NCI-H748 (cell line): ENCODE data around the gene PCSK7.
"Not testable (repeated sequence)": the region's sequence is repeated elsewhere in the genome, so short reads cannot be mapped to it uniquely, and the experiment has no call there.

Experiments used
- DNase-seq: peaks from one replicate; lab custom pipeline; 2025; ENCODE audit not compliant: unreplicated experiment; lab: John Stamatoyannopoulos, UW

PCSK7 gene

DNA sequence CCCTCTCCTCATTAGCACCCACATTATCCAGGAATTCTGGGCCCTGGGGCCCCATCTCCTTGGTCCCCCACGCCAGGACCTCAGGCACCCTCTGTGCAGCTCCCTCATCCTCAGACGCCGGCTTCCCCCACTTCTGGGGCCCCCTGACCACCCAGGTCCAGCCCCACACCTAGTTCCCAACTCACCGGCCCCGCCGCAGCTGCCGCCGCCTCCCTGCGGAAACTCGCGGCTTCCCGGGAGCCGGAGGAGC, at the start of gene PCSK7:
TSS of gene PCSK7 (minus strand) at position 232 of the 250 bp plus-strand sequence. CDS start 2,229 bp downstream, outside the sequence.
- no peak for DNase-seq

DNA sequence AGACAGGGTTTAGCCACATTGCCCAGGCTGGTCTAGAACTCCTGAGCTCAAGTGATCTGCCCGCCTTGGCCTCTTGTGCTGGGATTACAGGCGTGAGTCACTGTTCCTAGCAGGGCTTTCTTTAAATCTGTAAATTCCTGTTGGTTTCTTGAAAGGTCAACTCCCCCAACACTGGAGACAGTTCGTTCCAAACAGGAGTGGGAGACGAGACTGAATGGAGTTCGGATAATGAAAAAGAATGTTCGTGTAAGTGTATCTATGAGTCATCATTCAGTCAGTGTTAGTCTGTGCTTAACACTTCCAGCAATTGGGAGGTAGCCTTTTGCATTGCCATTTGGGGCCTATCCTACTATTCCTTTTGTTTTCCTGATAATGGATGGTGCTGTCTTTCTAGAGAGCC, 49.3 kb upstream of the PCSK7 start:
- no peak for DNase-seq

DNA sequence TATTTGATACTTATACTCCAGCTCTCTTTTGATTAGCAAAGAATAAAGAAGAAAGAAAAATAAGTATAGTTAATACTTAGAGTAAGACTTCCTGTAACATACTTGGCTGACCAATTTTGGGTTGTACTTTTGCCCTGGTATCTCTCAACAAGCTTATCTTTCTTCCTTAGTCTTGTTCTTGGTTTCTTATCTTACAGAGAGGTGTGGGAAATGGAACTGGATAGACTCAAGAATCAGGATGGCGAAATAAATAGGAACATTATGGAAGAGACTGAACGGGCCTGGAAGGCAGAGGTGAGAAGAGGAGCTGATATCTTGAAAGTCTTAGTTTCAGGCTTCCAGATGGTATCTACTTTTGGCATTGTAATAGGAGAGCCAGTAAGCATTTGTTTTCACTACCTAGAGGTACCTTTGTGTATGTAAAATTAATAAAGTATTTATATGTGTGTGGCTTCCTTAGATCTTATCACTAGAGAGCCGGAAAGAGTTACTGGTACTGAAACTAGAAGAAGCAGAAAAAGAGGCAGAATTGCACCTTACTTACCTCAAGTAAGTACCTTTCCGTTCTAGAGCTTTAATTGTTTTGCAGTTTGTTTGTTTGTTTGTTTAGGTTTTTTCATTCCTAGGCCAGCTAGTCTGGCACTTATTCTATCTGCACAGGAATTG, 48.0 kb upstream of the PCSK7 start:
- DNase-seq: no peak

DNA sequence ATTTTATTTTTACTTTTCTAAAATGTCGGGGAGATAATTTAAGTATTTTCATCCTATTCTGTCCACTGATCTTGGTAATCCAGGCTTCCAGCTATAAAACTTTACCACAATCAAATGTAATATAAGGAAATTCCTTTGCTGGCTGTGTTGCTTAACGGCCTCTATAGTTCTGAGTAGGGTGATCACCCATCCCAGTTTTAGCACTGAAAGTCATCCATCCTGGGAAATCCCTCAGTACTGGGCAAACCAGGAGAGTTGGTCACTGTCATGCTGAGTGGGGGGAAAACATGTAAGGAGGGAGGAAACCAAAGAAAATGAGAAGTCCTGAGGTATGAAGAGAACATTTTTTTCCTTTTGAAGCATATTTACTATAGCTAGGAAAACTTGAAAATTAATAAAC, 46.5 kb upstream of the PCSK7 start:
- no peak for DNase-seq

DNA sequence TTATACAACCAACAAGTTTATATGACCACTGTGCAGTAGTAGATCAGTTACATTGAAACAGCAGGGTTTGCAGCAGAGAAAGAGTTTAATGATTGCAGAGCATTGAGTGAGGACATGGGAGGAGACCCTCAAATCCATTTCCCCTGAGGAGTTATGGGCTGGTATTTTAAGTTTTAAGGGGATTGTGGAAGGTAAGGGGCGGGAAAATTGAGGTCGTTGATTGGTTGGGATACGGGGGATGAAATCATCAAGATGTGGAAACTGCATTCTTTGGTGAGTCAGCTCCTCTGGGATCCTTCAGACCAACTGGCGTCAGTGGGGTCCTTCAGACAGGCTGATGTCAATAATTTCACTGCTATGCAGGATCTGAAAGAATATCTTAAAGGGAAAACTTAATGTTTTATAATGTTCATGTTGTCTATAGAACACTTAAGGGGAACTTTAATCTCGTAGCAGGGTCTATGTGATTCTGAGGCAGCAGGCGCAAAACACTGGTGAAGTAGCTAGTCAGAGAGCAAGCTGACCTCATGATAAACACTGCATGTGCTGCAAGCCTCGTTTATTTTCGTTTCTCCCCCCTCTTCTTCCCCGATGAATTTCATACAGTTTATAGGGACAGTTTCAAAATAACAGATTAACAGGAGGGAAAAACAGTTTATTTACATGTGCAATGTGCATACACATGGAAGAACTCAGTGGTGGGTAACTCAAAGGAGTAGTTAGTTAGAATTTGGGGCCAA, 41.8 kb upstream of the PCSK7 start:
- no peak for DNase-seq

GRCh38 chr11:117272175-117272574, 40.3 kb upstream of the PCSK7 start:
- not testable (repeated sequence) for DNase-seq

DNA sequence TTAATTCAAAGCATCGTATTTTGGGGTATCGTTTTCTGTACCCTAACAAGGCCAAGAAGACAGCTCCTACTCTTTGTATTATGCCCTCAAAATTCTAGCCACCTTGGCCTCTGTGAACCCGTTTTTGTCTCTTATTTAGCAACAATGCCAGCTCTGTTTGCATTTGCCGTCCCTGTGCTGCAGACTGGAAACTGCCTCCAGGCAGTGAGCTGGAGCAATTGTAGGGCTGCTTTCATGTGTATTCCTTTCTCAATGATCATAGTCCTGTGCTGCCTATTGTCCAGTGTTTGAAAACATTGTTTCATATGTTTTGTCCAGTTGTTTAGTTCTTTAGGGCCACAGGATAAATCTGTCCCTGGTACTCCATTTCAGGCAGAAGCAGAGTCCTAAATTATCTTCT, 39.3 kb upstream of the PCSK7 start:
- no peak for DNase-seq

DNA sequence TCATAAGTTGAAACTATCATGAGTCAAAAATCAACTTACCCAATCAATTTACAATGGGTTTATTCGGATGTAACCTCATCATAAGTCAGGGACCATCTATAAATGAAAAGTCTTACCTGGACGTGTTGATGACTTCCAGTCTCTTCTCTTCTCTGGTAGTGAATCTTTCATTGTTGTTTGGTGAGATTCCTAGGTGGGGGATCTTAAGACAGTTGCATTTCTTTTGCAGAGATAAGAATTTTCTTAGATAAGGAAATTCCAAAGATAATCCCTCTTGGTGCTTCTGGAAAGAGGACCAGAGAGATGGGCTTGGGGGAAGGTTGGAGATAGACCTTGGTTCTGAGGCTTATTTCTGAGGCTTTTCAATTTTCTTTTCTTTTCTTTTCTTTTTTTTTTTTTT, 38.0 kb upstream of the PCSK7 start:
- no peak for DNase-seq

DNA sequence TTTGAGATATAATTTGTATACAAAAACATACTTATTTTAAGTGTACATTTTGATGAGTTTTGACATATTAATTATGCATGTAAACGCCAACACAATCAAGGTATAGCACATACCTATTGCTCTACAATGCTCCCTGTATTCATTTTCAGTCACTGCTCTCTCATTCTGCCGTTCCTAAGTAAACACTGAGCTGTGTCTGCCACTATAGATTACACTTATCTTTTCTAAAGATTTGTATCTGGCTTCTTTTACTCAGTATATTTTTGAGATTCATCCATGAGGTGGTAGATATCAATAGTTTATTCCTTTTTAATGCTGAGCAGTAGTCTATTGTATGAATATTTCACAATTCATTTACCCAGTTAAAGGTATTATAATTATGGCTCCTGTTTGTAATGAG, 33.9 kb upstream of the PCSK7 start:
- DNase-seq: no peak

DNA sequence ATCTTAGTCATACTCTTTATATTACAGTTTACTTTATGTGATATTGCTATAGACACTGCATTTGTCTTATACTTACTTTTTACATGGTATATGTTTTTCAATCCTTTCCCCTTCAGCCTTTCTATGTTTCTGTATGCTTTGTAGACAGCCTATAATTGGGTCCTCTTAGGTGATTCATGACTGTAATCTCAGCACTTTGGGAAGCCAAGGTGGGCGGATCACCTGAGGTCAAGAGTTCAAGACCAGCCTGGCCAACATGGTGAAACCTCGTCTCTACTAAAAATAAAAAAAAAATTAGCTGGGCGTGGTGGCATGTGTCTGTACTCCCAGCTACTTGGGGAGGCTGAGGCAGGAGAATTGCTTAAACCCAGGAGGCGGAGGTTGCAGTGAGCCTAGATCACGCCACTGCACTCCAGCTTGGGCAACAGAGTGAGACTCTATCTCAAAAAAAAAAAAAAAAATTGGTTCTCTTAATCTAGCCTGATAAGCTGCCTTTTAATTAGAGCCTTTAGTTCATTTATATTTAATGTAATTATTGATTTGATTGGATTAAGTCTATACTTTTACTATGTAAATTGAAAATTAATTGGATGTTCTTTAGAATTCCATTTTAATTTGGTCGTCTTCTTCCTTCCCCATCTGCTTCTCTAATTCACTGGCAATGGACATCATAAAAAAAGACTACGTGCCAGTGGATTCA, 32.9 kb upstream of the PCSK7 start:
- DNase-seq: not testable (repeated sequence)

DNA sequence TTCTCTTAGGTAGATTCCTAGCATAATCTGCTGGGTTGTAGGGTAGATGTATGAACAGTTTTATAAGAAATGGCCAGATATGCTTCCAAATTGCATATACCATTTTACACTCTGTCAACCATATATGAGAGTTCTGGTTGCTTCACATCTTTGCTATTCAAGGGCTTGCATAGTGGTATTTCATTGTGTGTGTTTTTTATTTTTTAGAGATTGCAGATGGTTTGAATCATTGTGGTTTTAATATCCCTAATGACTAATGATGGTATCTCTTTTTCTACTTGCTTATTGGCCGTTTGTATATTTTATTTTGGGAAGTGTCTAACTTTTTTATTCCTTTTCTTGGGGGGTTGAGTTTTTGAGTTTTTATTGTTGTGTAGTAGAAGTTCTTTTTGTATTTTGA, 27.5 kb upstream of the PCSK7 start:
- no peak for DNase-seq

DNA sequence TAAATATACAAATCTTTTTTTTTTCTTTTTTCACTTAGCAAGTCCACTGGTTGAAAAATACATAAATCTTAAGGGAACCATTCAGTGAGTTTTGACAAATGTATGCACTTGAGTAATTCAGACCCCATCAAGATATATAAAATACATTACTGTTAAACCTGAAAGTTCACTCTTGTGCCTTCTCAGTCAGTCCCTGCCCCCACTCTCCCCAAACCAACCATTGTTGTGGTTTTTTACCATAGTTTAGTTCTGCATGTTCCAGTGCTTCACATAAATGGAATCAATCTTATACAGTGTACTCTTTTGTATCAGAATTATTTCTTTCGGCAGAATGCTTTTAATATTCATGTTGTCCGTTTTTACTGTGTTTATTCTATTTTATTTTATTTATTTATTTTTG, 26.7 kb upstream of the PCSK7 start:
- DNase-seq: no peak

DNA sequence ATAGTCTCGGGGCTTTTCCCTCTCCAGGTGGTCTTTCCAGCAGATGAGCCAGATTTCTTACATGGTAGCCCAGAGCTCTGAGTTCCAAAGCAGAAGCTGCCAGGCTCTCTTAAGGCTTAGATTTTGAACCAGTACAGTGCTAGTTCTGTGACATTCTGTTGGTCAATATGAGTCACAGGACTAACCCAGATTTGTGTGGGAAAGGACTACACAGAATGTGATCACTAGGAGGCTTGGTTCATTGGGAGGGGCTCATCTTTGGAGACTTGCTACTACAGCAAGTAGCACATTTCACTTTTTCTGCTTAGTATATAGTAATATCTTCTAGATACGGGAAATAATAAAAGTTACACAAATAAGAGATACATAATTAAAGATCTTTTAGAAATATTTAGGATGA, 24.7 kb upstream of the PCSK7 start:
- DNase-seq: no peak

DNA sequence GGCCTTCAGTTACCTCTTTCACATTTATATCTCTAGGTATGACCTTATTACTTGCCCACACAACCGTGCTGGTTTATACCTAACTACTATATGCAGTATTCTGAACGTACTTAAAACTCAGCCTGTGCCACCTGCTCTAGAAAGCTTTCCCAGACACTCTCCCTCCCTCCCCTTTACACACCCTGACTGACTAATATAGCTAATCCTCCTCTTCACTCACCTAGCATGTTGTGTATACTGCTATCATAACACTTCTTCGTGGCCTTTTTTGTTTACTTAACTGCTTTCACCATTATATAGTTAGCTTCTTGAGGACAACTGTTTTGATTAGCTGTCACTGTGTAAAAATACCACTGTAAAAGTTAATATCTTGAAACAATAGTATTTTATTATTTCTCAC, 24.1 kb upstream of the PCSK7 start:
- no peak for DNase-seq

GRCh38 chr11:117251506-117251905, 19.6 kb upstream of the PCSK7 start:
- DNase-seq: no peak

DNA sequence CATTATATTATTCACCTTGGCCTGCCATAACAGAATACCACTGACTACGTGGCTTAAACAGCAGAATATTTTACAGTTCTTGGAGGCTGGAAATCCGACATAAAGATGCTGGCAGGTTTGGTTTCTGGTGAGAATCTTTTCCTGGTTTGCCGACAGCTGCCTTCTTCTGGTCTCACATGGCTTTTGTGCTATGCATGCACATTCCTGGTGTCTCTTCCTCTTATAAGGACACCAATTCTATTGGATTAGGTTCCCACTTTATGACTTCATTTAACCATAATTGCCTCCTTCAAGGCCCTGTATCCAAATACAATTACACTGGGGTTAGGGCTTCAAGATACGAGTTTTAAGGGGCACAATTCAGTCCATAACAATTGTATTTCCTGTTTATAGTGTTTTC, 17.7 kb upstream of the PCSK7 start:
- no peak for DNase-seq

DNA sequence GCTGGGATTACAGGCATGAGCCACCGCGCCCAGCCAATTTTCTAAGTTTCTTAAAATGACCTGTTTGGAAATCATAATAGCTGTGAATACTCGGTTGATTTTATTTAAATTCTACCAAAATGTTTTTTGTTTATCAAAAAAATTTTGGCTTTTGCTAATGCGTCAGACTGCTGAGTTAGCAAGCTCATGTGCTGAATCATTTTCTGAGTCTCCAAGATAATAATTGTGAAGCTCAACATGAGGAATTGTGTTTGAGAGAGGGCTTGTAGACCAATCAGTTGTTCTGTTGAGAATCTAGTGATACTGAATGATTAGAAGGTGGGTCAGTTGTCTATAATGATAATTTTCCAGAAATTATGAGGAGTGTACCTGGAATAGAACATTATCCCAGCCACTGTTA, 16.5 kb upstream of the PCSK7 start:
- DNase-seq: no peak

DNA sequence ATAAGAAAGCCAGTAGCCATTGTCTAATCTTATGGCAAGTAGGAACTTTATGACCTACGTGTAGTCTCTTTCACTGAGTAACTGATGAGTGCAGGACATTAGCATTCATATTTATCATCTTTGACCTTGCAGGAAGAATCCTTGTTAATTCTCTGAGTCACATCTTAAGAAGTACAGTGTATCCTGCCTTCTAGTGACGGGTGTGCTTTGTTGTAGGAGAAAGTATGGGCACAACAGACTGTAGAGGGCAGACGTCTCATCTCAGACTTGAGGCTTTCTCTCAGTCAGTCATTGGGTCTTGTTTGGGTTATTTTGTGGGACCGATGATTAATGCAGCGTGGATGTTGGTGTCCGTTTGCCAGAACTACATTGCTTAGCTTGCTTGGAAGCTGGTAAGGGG, 7.4 kb upstream of the PCSK7 start:
- no peak for DNase-seq

DNA sequence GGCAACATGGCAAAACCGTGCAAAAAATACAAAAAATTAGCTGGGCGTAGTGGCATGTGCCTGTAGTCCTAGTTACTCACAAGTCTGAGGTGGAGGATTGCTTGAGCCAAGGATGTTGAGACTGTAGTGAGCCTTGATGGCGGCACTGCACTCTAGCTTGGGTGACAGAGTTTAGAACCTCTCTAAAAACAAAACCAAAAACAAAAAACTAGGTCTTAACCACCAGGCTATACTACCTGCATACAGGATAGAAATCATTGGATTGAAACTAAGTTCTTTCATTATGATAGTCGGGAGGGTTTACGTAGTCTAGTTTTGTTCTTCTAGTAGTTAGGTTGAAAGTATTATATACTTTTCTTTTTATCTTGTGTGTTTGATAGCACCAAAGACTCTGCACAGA, 6.3 kb upstream of the PCSK7 start:
- DNase-seq: no peak

GRCh38 chr11:117232911-117233409, 1.1 kb upstream of the PCSK7 start:
- peak; percentile 31 for DNase-seq

GRCh38 chr11:117232092-117232878, 412 bp upstream of the PCSK7 start, which contains the start of gene RNF214:
Gene RNF214, plus strand, starts transcription at chr11:117232671. Its CDS starts 1,602 bp downstream, at chr11:117234273.
- peak; percentile 79 for DNase-seq
